GM12865 (cell line): ENCODE data around the gene MAN1A1.

Experiments
- DNase-seq: peaks from one replicate; pipeline ENCODE4 v3.0.0; 2010; ENCODE audit warnings: low read depth
- H3K4me3 ChIP-seq: 2 replicates; pipeline ENCODE4 v1.5.1; 2011; ENCODE audit warnings: mild to moderate bottlenecking, low read depth, low read length, control low read depth
- TF ChIP-seq, protein P1 (sequence below): IDR thresholded peaks from 2 replicates; pipeline ENCODE4 v1.5.1; 2011; ENCODE audit warnings: low read length, control low read depth, low read depth, inconsistent platforms; ENCODE audit not compliant: insufficient read depth; ENCODE audit errors: missing control alignments

Gene MAN1A1

DNA sequence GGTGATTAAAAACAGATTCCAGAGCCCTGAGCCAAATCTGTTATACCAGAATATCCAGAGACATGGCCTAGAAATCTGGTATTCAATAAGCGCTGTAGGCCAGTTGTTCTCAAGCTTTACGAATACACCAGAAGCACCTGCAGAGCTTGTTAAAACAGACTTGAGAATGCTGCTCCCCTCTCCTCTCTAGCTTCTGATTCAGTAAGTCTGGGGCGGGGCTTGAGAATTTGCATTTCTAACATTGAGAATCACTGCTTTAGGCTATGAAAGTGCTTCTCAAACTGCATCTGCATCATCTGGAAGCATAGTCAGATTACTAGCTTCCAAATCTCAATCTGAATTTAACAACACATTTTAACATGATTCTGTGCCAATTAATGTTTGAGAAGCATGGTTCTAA is 20.5 kb upstream of the MAN1A1 start:
- DNase-seq, result no peak
- no peak overlapping the region for H3K4me3 ChIP-seq
- TF ChIP-seq, protein P1, sequence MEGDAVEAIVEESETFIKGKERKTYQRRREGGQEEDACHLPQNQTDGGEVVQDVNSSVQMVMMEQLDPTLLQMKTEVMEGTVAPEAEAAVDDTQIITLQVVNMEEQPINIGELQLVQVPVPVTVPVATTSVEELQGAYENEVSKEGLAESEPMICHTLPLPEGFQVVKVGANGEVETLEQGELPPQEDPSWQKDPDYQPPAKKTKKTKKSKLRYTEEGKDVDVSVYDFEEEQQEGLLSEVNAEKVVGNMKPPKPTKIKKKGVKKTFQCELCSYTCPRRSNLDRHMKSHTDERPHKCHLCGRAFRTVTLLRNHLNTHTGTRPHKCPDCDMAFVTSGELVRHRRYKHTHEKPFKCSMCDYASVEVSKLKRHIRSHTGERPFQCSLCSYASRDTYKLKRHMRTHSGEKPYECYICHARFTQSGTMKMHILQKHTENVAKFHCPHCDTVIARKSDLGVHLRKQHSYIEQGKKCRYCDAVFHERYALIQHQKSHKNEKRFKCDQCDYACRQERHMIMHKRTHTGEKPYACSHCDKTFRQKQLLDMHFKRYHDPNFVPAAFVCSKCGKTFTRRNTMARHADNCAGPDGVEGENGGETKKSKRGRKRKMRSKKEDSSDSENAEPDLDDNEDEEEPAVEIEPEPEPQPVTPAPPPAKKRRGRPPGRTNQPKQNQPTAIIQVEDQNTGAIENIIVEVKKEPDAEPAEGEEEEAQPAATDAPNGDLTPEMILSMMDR, result no peak

DNA sequence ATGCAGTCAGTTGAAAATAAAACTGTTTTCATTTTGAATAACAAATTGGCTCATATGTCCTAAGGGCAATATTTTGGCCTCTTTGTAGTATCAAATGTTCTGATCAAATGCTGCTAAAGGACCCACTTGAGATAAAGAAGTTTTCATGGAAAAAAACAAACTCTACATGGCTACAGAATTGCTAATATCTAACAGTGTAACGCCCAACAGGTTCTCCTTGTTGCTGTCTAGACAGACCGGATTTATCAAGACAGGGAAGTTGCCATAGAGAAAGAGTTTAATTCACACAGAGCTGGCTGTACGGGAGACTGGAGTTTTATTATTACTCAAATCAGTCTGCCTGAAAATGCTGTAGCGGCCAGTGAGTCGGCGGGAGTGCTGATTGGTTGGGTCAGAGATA is 19.4 kb upstream of the MAN1A1 start:
- H3K4me3 ChIP-seq, result no peak overlapping the region
- no peak for DNase-seq
- TF ChIP-seq, protein P1, result no peak

DNA sequence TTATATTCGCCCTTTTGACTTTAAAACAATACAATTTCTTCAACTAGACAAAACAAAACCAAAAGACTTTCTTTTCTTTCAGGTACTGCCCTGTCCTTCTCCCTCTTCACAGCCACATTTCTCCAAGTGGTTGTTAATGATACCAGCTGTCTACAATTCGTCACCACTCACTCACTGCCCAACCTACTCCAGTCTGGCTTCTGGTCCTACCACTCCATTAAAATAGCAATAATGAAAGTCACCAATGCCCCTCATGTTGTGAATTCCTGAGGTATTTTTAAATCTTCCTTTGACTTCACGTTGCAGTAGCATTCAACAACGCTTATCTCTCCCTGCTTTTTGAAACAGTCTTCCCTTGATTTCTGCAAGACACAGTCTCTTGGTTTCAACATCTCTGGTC is 11.6 kb upstream of the MAN1A1 start:
- no peak for DNase-seq
- TF ChIP-seq, protein P1, result no peak
- no peak overlapping the region for H3K4me3 ChIP-seq

DNA sequence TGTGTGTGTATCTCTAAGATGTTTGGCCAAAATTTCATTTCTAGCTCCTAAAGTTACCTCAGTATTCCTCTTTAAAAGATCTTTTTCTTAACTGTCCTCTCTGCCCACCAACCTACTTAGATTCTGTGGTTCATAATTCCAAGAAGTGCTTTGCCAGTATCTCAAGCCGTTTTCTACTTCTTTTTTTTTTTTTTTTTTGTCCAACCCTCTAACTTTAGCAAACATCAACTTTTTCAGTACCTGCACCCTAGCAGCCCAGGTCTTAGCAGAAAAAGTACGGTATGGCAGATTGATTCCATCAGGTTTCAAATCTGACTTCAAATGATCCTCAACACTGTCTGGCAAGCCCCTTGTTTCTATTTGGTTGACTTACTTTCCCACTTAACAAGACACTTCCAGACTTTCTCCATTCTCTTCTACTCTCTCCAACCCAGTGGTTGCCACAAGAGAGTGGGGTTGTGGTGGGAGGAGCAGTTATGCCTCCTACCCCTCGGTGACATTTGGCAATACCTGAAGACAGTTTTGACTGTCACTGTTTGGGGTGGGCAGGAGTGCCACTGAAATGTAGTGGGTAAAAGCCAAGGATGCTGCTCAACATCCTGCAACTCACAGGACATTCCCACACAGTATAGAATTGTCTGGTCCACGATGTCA is 10.8 kb upstream of the MAN1A1 start:
- TF ChIP-seq, protein P1, result no peak
- no peak for DNase-seq

DNA sequence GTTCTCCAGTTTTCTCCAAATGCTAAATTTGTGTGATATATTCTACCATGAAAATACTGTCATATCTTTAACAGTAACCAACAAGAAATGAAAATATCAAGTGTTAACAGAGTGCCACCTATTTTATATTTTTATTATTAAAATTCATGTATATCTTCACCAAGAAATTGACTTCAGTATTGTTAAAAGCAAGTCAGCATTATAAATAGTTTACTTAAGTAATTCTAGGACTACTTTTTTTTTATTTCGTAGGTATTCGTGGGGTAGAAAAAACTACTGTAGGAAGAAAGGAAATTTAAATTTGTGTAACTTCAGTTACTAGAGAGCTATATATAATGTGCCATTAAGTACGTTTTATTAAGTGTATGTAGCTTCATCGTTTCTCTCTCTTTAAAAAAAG is 6.3 kb upstream of the MAN1A1 start:
- DNase-seq, result no peak
- H3K4me3 ChIP-seq, result no peak overlapping the region
- TF ChIP-seq, protein P1, result no peak

More for the DNA sequence above, 10.8 kb upstream of the MAN1A1 start:
- H3K4me3 ChIP-seq, result no peak overlapping the region

DNA sequence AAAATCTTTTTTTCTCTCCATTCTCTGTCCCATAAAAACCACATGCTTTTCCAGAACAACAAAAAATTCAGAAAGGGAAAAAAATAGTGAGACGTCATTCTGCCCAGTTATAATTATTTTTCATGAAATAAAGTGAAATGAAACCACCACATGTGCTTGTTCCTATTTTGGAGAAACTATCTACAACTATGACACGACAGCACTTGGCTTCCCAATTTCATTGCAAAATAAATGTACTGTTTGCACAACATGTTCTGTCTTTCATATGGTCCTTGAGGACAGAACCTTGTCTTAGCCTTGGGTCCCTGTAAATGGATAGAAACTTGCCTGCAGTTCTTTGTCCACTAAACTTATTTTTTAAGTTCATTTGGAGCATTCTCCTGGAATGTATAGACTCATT is 5.6 kb upstream of the MAN1A1 start:
- TF ChIP-seq, protein P1, result no peak
- no peak overlapping the region for H3K4me3 ChIP-seq
- no peak for DNase-seq

DNA sequence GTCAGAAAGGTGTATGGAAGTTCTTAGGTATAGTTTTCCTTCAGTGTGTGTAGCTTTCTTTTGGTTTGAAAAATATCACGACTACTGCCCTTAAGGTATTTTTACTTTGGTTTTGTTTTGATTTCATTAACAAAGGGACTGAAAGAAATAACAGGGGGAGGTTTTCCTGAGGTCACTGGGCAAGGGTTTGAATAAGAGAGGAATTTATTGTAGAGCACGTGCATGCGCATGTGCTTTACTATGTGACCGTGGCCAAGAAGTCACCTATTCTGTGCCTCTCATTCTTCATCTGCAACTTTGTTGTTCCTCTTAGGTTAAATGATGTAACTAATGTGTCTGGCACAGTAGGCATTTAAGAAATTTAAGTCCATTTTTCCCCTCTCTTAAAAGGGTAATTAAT is 4.1 kb upstream of the MAN1A1 start:
- TF ChIP-seq, protein P1, result no peak
- no peak overlapping the region for H3K4me3 ChIP-seq
- DNase-seq, result no peak
